Stimulated activated CD4-positive, alpha-beta T cell treated with anti-CD3 and anti-CD28 coated beads, TNF-alpha, amount 100 ng/mL, for 24 hours (primary cell): ENCODE measurements around the gene UBXN11.

Experiments used
- DNase-seq, 3 experiments: peaks; one replicate each; pipeline ENCODE4 v3.0.0-alpha.2; 2020; ENCODE audit warnings: low read depth in 3 of 3

The UBXN11 gene

GRCh38 chr1:26268290-26269197, 37.9 kb downstream of the UBXN11 start:
- no peak for DNase-seq

GRCh38 chr1:26265405-26265804, 41.0 kb downstream of the UBXN11 start:
- DNase-seq = no peak

- DNase-seq = no peak
Observed at GRCh38 chr1:26263212-26263611, 43.2 kb downstream of the UBXN11 start.

GRCh38 chr1:26259578-26259977, 46.9 kb downstream of the UBXN11 start:
- no peak for DNase-seq

- no peak for DNase-seq
Observed at GRCh38 chr1:26259005-26259404, 47.4 kb downstream of the UBXN11 start.

- no peak for DNase-seq
Observed at GRCh38 chr1:26257222-26257621, 49.2 kb downstream of the UBXN11 start.

- no peak for DNase-seq
Observed at GRCh38 chr1:26254404-26254803, 52.0 kb downstream of the UBXN11 start.

GRCh38 chr1:26252718-26253117, 53.7 kb downstream of the UBXN11 start:
- no peak for DNase-seq

- DNase-seq = no peak
Observed at GRCh38 chr1:26239936-26240335, 66.5 kb downstream of the UBXN11 start.

- DNase-seq = no peak
Observed at GRCh38 chr1:26237230-26237966, 69.0 kb downstream of the UBXN11 start.

- no peak for DNase-seq
Observed at GRCh38 chr1:26234644-26235370, 71.6 kb downstream of the UBXN11 start.

GRCh38 chr1:26233903-26234643, 72.4 kb downstream of the UBXN11 start, which contains the start of gene CEP85:
Gene CEP85 (plus strand): TSS chr1:26234200. CDS start chr1:26239784, 5,584 bp downstream.
- DNase-seq = peak; percentile 97 to 98 (median 97)
